Psoas muscle (tissue), 8 donors: Measurements from ENCODE around the gene PLXNA4. TPM values are rescaled to one million over a fixed set of nuclear protein-coding genes. Genes with fewer than 3 reads are reported as not detected.

Source experiments
- ATAC-seq, 4 donors: fragments of 200-7000 bp; cut with Tn5 transposase; one replicate each; pipeline ENCODE4 v1.9.1; 2020; ENCODE audit warnings: moderate library complexity in 3 of 4, mild to moderate bottlenecking in 2 of 4
- DNase-seq, 2 donors: peaks; one replicate each; pipeline ENCODE4 v3.0.0-alpha.2; 2020
- H3K27ac ChIP-seq: fragments of 200-600 bp; one replicate; pipeline ENCODE4 v1.8.0; 2022
- H3K27me3 ChIP-seq, 3 donors: fragments of 200-600 bp in 1 of 3; one replicate each; pipeline versions ENCODE4 v1.6.1 to v1.8.0; 2013 to 2022; ENCODE audit warnings: low read length in 2 of 3, mild to moderate bottlenecking in 2 of 3, moderate library complexity in 1 of 3; ENCODE audit not compliant: insufficient read depth in 3 of 3
- H3K36me3 ChIP-seq, 2 donors: fragments of 200-600 bp in 1 of 2; one replicate each; pipeline versions ENCODE4 v1.6.1 to v1.8.0; 2013 to 2022; ENCODE audit warnings: low read depth in 1 of 2, mild to moderate bottlenecking in 1 of 2, moderate library complexity in 1 of 2; ENCODE audit not compliant: insufficient read depth in 1 of 2
- H3K4me1 ChIP-seq: fragments of 200-600 bp; one replicate; pipeline ENCODE4 v1.8.0; 2022
- H3K4me3 ChIP-seq: fragments of 200-600 bp; one replicate; pipeline ENCODE4 v1.8.0; 2022; ENCODE audit warnings: mild to moderate bottlenecking
- H3K9me3 ChIP-seq: fragments of 200-600 bp; one replicate; pipeline ENCODE4 v1.8.0; 2022
- CTCF ChIP-seq: fragments of 200-600 bp; IDR thresholded peaks from one replicate; pipeline ENCODE4 v1.8.0; 2022; ENCODE audit warnings: antibody characterized with exemption
- WGBS, 3 donors: extraction: QIAGEN DNeasy Blood & Tissue Kit; methylation state at CpG; one replicate each; pipeline versions ENCODE4 v1.1.6 to v1.1.7; 2013; 5-methylcytosine and 5-hydroxymethylcytosine counted together
- intact Hi-C, 2 donors: fragments of 100-400 bp; cut with DNase I; formaldehyde crosslinking; loops; one replicate each; pipeline versions ENCODE4 v1.11.0 to v1.14.2; 2022
- polyA plus RNA-seq, 3 donors: library from polyadenylated mRNA; stranded (reverse); fragments of 200-250 nt; gene quantifications; one replicate each; pipeline ENCODE4 v1.2.3, GENCODE V29; 2013
- total RNA-seq, 4 donors: library from RNA; stranded (reverse); fragmentation: NEBNext Ultra II Directional in 2 of 4; extraction: Animal tissue kit (Norgen Biotek cat#: 25700) in 2 of 4; gene quantifications; one replicate each; pipeline versions ENCODE4 v1.2.1 to v1.2.4, GENCODE V29; 2021 to 2023
- donor health status: healthy with polysubstance abuse.
- donor health status: DM: no; HTN: no; CAD: no; lungs with moderate emphysema.
- donor health status: Bipolar disorder and iron deficiency.
- donor health status: healthy.
- donor health status: DM: yes; HTN: yes; CAD: no.
- donor health status: DM: no; HTN: no; CAD: no.
- donor health status: DM: no; HTN: no; CAD: no.
- donor health status: DM: yes; HTN: yes; CAD: no.

Gene PLXNA4
- total and polyA plus RNA-seq, 7 donors = 0.15 to 2.5 (median 0.88) TPM

DNA sequence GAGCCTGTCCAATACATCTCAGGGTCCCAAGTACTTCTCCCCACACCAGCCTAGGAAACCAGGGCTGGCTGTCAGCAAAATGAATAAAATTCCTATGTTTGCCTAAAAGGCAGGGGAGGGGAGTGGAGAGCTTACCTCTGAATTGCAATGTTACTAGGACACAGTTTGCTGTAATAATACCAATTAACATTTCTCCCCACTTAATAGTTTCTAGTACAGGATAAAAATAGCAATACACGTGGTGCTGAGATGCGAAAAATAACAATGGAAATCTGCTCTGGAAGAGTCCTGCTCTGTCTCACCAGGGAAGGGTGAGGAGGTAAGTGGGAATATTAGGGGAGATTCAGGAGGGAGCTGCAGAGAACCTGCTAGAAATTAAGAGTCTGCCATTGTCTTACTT is 112.3 kb downstream of the PLXNA4 start:
- intact Hi-C loops = no loop called here
- H3K27ac ChIP-seq = no peak overlapping the region
- no peaks in the 10 kb centered on the region for H3K27me3 ChIP-seq
- ATAC-seq (no peak), DNase-seq (no peak)
- WGBS, 3 donors = 53 to 65% (median 53%) methylated on average over 2 of the region's 2 CpGs
- no peaks in the 10 kb centered on the region for H3K4me1 ChIP-seq
- TF ChIP-seq CTCF = no peak
- H3K36me3 ChIP-seq = no peaks in the 10 kb centered on the region
- H3K9me3 ChIP-seq = no peaks in the 10 kb centered on the region
- H3K4me3 ChIP-seq = no peak overlapping the region

GRCh38 chr7:132462478-132462877 is 113.8 kb downstream of the PLXNA4 start:
- TF ChIP-seq CTCF = no peak
- DNase-seq (no peak), ATAC-seq (no peak)
- Histone ChIP-seq H3K4me1 (no peaks in the 10 kb centered on the region), H3K4me3 (no peak overlapping the region), H3K36me3 (no peaks in the 10 kb centered on the region), H3K9me3 (no peaks in the 10 kb centered on the region), H3K27me3 (no peaks in the 10 kb centered on the region), H3K27ac (no peak overlapping the region)
- intact Hi-C loops = no loop called here
- WGBS, 3 donors = 93 to 100% (median 94%) methylated on average over 2 of the region's 2 CpGs

DNA sequence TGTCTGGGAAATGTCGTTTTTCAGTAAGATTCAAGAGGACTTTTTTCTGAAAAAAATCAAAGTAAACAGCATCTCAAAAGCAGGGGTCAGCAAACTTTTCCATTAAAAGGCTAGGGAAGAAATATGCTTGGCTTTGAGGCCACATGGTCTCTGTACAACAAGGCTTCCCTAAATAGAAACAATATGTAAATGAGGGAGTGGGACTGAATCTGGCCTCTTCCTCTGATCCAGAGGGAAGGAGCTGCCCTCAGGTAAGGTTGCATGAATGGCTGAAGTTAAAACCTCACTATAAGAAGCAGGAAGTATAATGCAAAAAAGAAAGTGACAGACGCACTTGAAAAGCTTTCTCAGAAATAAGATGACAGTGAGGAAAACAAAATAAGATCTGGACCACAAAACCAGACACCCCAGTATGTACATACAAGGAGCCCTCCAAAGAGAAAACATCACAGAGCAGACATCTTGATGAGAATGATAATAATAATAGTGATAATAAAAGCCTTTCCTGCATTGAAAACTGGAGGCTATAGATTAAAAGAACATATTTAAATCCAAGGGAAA is 115.2 kb downstream of the PLXNA4 start:
- Histone ChIP-seq H3K4me1 (no peaks in the 10 kb centered on the region), H3K9me3 (no peaks in the 10 kb centered on the region), H3K36me3 (no peaks in the 10 kb centered on the region), H3K27me3 (no peaks in the 10 kb centered on the region), H3K27ac (no peak overlapping the region), H3K4me3 (no peak overlapping the region)
- intact Hi-C loops = no loop called here
- WGBS, 3 donors = 71 to 84% (median 75%) methylated on average over 2 of the region's 2 CpGs
- DNase-seq = no peak
- TF ChIP-seq CTCF = no peak
- ATAC-seq = no peak

GRCh38 chr7:132458729-132459128 is 117.5 kb downstream of the PLXNA4 start:
- intact Hi-C loops = no loop called here
- no peaks in the 10 kb centered on the region for H3K4me1 ChIP-seq
- no peak overlapping the region for H3K27ac ChIP-seq
- ATAC-seq = no peak
- no peaks in the 10 kb centered on the region for H3K36me3 ChIP-seq
- no peak for DNase-seq
- WGBS, 3 donors = 86 to 90% (median 89%) methylated on average over 10 of the region's 10 CpGs
- no peaks in the 10 kb centered on the region for H3K9me3 ChIP-seq
- H3K4me3 ChIP-seq = no peak overlapping the region
- no peak for TF ChIP-seq CTCF
- no peaks in the 10 kb centered on the region for H3K27me3 ChIP-seq

DNA sequence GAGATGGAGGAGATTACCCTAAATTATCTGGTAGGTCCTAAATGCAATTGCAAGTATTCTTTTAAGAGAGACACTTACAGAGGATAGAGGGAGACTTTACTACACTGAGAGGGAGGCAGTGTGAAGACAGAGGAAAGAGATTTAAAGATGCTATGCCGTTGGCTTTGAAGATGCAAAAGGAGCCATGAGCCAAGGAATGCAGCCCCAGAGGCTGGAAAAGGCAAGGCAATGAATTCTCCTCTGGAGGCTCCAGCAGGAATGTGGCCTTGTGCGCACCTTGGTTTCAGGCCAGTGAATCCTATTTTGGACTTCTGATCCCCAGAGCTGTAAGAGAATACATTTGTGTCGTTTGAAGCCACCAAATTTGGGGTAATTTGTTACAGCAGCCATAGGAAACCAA is 118.6 kb downstream of the PLXNA4 start:
- DNase-seq (no peak), ATAC-seq (no peak)
- Histone ChIP-seq H3K36me3 (no peaks in the 10 kb centered on the region), H3K4me3 (no peak overlapping the region), H3K9me3 (no peaks in the 10 kb centered on the region), H3K27ac (no peak overlapping the region), H3K27me3 (no peaks in the 10 kb centered on the region), H3K4me1 (no peaks in the 10 kb centered on the region)
- no peak for TF ChIP-seq CTCF
- intact Hi-C loops = no loop called here
- 58 to 69% (median 60%) methylated on average over 3 of the region's 3 CpGs for WGBS, 3 donors
